ENCODE measurements around the gene EN1. TPM values are rescaled to one million over a fixed set of nuclear protein-coding genes. Genes with fewer than 3 reads are reported as not detected.

Gene EN1
- total RNA-seq, 5 donors from 2014 or later (not counting 1 experiment from before 2014, with no cell fraction given) = not detected

DNA sequence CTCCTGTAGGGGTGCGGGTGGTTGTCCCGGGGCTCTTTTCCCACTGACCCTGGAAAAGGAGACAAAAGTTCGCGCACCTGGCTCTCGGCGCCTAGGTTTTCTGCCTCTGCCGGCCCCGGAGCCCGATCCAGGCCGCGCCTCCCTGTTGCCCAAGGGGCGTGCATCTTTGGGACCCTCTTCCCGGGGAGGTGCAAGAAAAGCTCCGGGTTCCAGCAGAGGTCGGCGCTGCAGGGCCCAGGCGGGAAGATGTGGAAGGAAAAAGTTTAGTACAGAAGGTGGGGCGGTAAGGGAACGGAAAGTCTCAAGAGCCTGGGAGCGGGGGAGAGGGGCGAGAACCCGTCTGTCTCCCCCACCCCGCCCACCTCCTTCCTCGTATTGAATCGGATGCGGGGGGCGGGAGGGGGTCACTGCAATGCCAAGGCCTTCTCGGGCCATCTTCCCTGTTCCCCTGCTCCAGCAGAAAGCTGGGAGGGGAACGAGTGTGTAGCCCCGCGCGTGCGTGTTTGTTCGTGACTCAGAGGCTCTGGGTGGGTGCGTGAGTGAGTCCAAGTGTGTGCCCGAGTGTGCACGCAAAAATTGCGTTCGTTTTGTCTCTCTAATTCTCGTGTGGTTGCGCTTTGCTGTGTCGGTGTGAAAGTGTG, 6.3 kb upstream of the EN1 start:
- Histone ChIP-seq H3K4me1 (ENCODE audit: control insufficient read depth in 1 of 2, extremely low read depth in 1 of 2, insufficient read depth in 2 of 2, low read length in 2 of 2) (peaks cover 0 to 45% of the 10 kb centered on the region in 2 experiments), H3K4me3 (ENCODE audit: control insufficient read depth in 1 of 2, extremely low read depth in 1 of 2, low read length in 1 of 2) (no peak overlapping the region), H3K27me3 (replicated peaks in 1 of 2; ENCODE audit: control insufficient read depth in 2 of 2, extremely low read depth in 1 of 2, insufficient read depth in 2 of 2, low read length in 1 of 2) (peaks cover 32 to 98% of the 10 kb centered on the region in 2 experiments), H3K9me3 (no peaks in the 10 kb centered on the region), H3K27ac (ENCODE audit: low read length) (no peak overlapping the region), H3K36me3 (ENCODE audit: control insufficient read depth in 2 of 2, extremely low read depth in 1 of 2, insufficient read depth in 1 of 2, low read length in 1 of 2) (no peaks in the 10 kb centered on the region)
- DNase-seq (no peak), ATAC-seq (replicated peaks in 1 of 4) (no peak)
- whole genome bisulfite sequencing (ENCODE audit: insufficient coverage) = 5% methylated on average over 26 of the region's 42 CpGs
- H3K27me3 Mint-ChIP-seq = peaks cover 59 to 89% of the 10 kb centered on the region in 2 donors
- H3K27ac Mint-ChIP-seq = no peak overlapping the region
- ChIA-PET CTCF (no interaction called here), POLR2A (no interaction called here)
- peaks cover 30 to 37% (median 37%) of the 10 kb centered on the region in 3 donors for H3K4me1 Mint-ChIP-seq
- H3K36me3 Mint-ChIP-seq = no peaks in the 10 kb centered on the region
- H3K4me3 Mint-ChIP-seq = peak overlapping the region in 1 of 3 donors; percentile 19
- H3K9me3 Mint-ChIP-seq = no peaks in the 10 kb centered on the region

DNA sequence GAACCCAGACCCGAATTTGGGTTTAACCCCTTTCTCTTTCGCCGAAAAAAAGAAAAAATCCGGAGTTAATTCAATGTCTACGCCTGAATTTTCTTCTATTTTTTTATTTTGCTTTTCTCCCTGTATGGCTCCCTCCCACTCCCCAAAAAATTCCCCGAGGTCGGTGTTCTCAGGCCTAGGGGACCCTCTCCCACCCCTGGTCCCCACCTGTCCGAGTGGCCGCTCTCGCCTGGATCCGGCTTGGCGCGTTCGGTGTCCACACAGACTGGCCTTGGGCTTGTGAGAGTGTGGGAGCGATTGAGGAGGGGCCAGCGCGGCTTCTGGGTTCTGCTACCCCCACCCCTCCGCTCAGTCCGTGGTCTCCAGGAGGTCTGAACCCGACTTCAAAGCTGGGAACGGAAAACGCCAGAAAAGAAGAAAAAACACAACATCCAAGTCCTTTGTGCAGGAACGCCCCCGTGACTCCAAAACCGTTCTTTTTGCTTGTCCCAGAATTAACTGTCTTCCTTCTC, 5.7 kb upstream of the EN1 start:
- no peak for ATAC-seq (replicated peaks in 1 of 4)
- H3K9me3 ChIP-seq = no peaks in the 10 kb centered on the region
- peaks cover 30 to 98% of the 10 kb centered on the region in 2 experiments for H3K27me3 ChIP-seq (replicated peaks in 1 of 2; ENCODE audit: control insufficient read depth in 2 of 2, extremely low read depth in 1 of 2, insufficient read depth in 2 of 2, low read length in 1 of 2)
- ChIA-PET CTCF (no interaction called here), POLR2A (no interaction called here)
- Mint-ChIP-seq H3K4me3 (peak overlapping the region in 2 of 3 donors; percentile 19 to 34), H3K4me1 (peaks cover 32 to 41% (median 39%) of the 10 kb centered on the region in 3 donors), H3K27ac (peak overlapping the region in 1 of 2 donors; percentile 44), H3K9me3 (no peaks in the 10 kb centered on the region), H3K27me3 (peaks cover 62 to 91% of the 10 kb centered on the region in 2 donors), H3K36me3 (no peaks in the 10 kb centered on the region)
- no peak overlapping the region for H3K4me3 ChIP-seq (ENCODE audit: control insufficient read depth in 1 of 2, extremely low read depth in 1 of 2, low read length in 1 of 2)
- peaks cover 0 to 47% of the 10 kb centered on the region in 2 experiments for H3K4me1 ChIP-seq (ENCODE audit: control insufficient read depth in 1 of 2, extremely low read depth in 1 of 2, insufficient read depth in 2 of 2, low read length in 2 of 2)
- H3K36me3 ChIP-seq (ENCODE audit: control insufficient read depth in 2 of 2, extremely low read depth in 1 of 2, insufficient read depth in 1 of 2, low read length in 1 of 2) = no peaks in the 10 kb centered on the region
- no peak overlapping the region for H3K27ac ChIP-seq (ENCODE audit: low read length)
- no peak for DNase-seq
- WGBS (ENCODE audit: insufficient coverage) = 16% methylated on average over 13 of the region's 25 CpGs

DNA sequence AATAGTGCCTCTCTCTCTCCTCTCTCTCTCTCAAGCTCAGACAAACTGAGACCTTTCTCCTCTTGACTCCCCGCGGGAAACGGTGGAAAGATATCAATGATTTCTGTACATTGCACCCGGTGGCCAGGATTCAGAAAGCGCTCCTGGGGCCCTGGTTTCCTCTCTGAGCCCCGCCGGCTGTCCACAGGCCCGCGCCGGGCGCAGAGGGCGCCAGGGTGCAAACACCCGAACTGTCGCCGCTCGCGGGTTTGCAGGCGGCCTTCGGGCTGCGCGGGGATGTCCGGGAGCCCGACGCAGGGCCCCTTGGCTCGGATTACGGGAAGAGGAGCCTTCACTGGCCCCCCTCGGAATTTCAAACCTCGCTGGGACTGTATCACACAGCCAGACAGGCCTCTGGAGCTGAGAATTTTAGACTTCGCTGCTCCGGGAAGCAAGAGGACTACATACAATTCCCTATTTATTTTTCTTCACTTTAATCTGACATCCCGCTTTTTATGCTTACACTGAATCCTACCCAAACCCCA, 5.2 kb upstream of the EN1 start:
- peaks cover 0 to 47% of the 10 kb centered on the region in 2 experiments for H3K4me1 ChIP-seq (ENCODE audit: control insufficient read depth in 1 of 2, extremely low read depth in 1 of 2, insufficient read depth in 2 of 2, low read length in 2 of 2)

DNA sequence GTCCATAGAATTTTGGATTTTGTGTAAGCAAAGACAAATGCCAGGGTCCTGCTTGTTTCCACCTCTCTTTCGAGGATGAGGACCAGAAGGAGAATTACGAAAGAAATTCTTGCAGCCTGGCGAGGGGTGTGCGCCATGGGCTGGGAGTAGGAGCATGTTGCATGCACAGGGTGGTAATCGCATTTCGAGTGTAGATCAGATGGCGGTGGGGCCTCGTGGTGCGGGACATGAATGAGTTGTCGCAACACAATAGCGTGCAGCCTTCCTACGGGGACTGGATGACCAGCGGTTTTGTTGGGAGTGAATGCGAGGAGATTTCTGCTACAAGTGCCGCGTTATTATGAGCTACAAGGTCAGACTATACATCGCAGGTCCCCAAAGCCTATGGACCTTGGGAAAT, 4.2 kb upstream of the EN1 start:
- H3K4me3 Mint-ChIP-seq = no peak overlapping the region
- H3K27ac Mint-ChIP-seq = no peak overlapping the region
- no peaks in the 10 kb centered on the region for H3K9me3 ChIP-seq
- no peaks in the 10 kb centered on the region for H3K36me3 Mint-ChIP-seq
- H3K36me3 ChIP-seq (ENCODE audit: control insufficient read depth in 2 of 2, extremely low read depth in 1 of 2, insufficient read depth in 1 of 2, low read length in 1 of 2) = no peaks in the 10 kb centered on the region
- ATAC-seq (replicated peaks in 1 of 4) (no peak), DNase-seq (no peak)
- no peak overlapping the region for H3K27ac ChIP-seq (ENCODE audit: low read length)
- H3K27me3 ChIP-seq (replicated peaks in 1 of 2; ENCODE audit: control insufficient read depth in 2 of 2, extremely low read depth in 1 of 2, insufficient read depth in 2 of 2, low read length in 1 of 2) = peaks cover 24 to 96% of the 10 kb centered on the region in 2 experiments
- POLR2A ChIA-PET = no interaction called here
- peaks cover 61 to 87% of the 10 kb centered on the region in 2 donors for H3K27me3 Mint-ChIP-seq
- peaks cover 0 to 45% of the 10 kb centered on the region in 2 experiments for H3K4me1 ChIP-seq (ENCODE audit: control insufficient read depth in 1 of 2, extremely low read depth in 1 of 2, insufficient read depth in 2 of 2, low read length in 2 of 2)
- H3K4me1 Mint-ChIP-seq = peaks cover 34 to 42% (median 37%) of the 10 kb centered on the region in 3 donors
- no peaks in the 10 kb centered on the region for H3K9me3 Mint-ChIP-seq
- CTCF ChIA-PET = no interaction called here
- H3K4me3 ChIP-seq (ENCODE audit: control insufficient read depth in 1 of 2, extremely low read depth in 1 of 2, low read length in 1 of 2) = no peak overlapping the region
- 8% methylated on average over 17 of the region's 17 CpGs for WGBS (ENCODE audit: insufficient coverage)

More for the DNA sequence above, 5.2 kb upstream of the EN1 start:
- Histone ChIP-seq H3K27ac (ENCODE audit: low read length) (no peak overlapping the region), H3K4me3 (ENCODE audit: control insufficient read depth in 1 of 2, extremely low read depth in 1 of 2, low read length in 1 of 2) (no peak overlapping the region), H3K36me3 (ENCODE audit: control insufficient read depth in 2 of 2, extremely low read depth in 1 of 2, insufficient read depth in 1 of 2, low read length in 1 of 2) (no peaks in the 10 kb centered on the region), H3K27me3 (replicated peaks in 1 of 2; ENCODE audit: control insufficient read depth in 2 of 2, extremely low read depth in 1 of 2, insufficient read depth in 2 of 2, low read length in 1 of 2) (peaks cover 26 to 98% of the 10 kb centered on the region in 2 experiments), H3K9me3 (no peaks in the 10 kb centered on the region)
- peaks cover 35 to 39% (median 36%) of the 10 kb centered on the region in 3 donors for H3K4me1 Mint-ChIP-seq
- WGBS (ENCODE audit: insufficient coverage) = 2% methylated on average over 31 of the region's 31 CpGs
- DNase-seq = no peak
- ChIA-PET POLR2A (no interaction called here), CTCF (interaction anchor here in 1 of 2 donors (0.7 kb wide), 1 partner anchor 483 kb away, joined by 3 read pairs; no protein-coding TSS in a partner anchor)
- peaks cover 58 to 89% of the 10 kb centered on the region in 2 donors for H3K27me3 Mint-ChIP-seq
- no peaks in the 10 kb centered on the region for H3K36me3 Mint-ChIP-seq
- ATAC-seq (replicated peaks in 1 of 4) = no peak
- peak overlapping the region in 1 of 2 donors; percentile 44 for H3K27ac Mint-ChIP-seq
- no peaks in the 10 kb centered on the region for H3K9me3 Mint-ChIP-seq
- peak overlapping the region in 1 of 3 donors; percentile 19 for H3K4me3 Mint-ChIP-seq

DNA sequence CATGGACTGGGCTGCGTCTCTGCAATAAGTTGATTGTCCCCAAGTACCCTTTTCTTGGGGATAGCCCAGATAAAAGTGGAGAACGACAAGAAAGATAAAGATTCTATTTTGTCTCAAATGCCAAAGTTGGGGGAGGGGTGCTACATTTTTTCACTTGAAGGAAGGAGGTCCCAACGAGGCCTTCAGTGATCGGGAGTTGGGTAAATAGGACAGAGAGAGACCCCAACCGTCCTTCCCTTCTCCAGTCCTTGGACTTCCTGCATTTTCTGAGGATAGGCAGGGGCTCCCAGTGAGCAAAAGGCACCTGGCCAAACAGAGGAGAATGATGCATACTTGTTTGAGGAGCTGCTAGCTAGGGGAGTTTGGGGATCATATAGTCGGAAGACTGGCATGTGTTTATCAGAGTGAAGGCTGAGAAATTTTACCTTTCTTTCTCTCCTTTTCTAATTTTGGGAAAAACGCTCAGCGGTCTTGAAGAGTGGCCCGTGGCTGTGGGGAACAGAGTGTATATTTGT, 3.5 kb upstream of the EN1 start:
- peak overlapping the region in 1 of 2 donors; percentile 25 for H3K27ac Mint-ChIP-seq
- no peaks in the 10 kb centered on the region for H3K9me3 ChIP-seq
- CTCF ChIA-PET = no interaction called here
- no peak overlapping the region for H3K4me3 ChIP-seq (ENCODE audit: control insufficient read depth in 1 of 2, extremely low read depth in 1 of 2, low read length in 1 of 2)
- H3K4me1 ChIP-seq (ENCODE audit: control insufficient read depth in 1 of 2, extremely low read depth in 1 of 2, insufficient read depth in 2 of 2, low read length in 2 of 2) = peaks cover 0 to 42% of the 10 kb centered on the region in 2 experiments
- peaks cover 18 to 95% of the 10 kb centered on the region in 2 experiments for H3K27me3 ChIP-seq (replicated peaks in 1 of 2; ENCODE audit: control insufficient read depth in 2 of 2, extremely low read depth in 1 of 2, insufficient read depth in 2 of 2, low read length in 1 of 2)
- H3K36me3 Mint-ChIP-seq = no peaks in the 10 kb centered on the region
- H3K9me3 Mint-ChIP-seq = no peaks in the 10 kb centered on the region
- WGBS (ENCODE audit: insufficient coverage) = 6% methylated on average over 2 of the region's 9 CpGs
- H3K36me3 ChIP-seq (ENCODE audit: control insufficient read depth in 2 of 2, extremely low read depth in 1 of 2, insufficient read depth in 1 of 2, low read length in 1 of 2) = no peaks in the 10 kb centered on the region
- H3K4me1 Mint-ChIP-seq = peaks cover 28 to 37% (median 32%) of the 10 kb centered on the region in 3 donors
- peaks cover 57 to 83% of the 10 kb centered on the region in 2 donors for H3K27me3 Mint-ChIP-seq
- H3K27ac ChIP-seq (ENCODE audit: low read length) = no peak overlapping the region
- ATAC-seq (replicated peaks in 1 of 4) = no peak
- DNase-seq = no peak
- H3K4me3 Mint-ChIP-seq = peak overlapping the region in 1 of 3 donors; percentile 7
- POLR2A ChIA-PET = no interaction called here

DNA sequence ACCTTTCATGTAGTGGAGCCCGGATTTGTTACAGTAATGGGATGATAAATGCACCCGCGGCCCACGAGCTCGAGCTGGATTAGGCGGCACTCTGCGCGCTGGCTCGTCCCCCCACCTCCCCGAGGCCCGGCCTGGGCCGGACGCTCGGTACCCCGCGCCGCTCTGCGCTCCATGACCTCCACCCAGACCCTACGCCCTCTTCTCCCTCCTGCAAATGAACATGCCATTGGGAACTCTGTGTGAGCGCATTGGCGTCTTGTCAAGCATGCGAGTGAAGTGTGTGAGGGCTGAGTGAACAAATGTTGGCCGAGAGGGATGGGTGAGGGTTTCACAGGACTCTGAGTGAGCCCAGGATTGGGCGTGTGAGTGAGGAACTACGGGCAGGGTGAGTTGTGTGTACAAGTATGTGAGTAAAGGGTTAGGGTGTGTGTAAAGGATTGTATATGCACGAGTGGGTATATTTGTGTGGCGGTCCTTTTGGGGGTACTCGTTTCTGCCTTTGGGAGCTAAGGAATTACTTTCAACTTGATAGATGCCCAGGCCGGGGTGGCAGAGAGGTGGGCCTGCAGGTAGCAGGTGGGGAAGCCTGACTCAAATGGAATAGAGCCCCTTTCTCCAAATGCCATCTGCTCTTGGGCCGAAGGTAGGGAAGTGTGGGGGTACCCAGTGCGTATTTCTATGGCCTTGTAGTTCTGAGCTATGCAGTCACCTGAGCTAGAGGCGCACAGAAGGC, 2.9 kb upstream of the EN1 start:
- POLR2A ChIA-PET = no interaction called here
- peaks cover 18 to 95% of the 10 kb centered on the region in 2 experiments for H3K27me3 ChIP-seq (replicated peaks in 1 of 2; ENCODE audit: control insufficient read depth in 2 of 2, extremely low read depth in 1 of 2, insufficient read depth in 2 of 2, low read length in 1 of 2)

More for the DNA sequence above, 2.9 kb upstream of the EN1 start:
- H3K27ac ChIP-seq (ENCODE audit: low read length) = no peak overlapping the region
- no peak overlapping the region for H3K27ac Mint-ChIP-seq
- peaks cover 61 to 86% of the 10 kb centered on the region in 2 donors for H3K27me3 Mint-ChIP-seq
- no peaks in the 10 kb centered on the region for H3K36me3 Mint-ChIP-seq
- peaks cover 0 to 41% of the 10 kb centered on the region in 2 experiments for H3K4me1 ChIP-seq (ENCODE audit: control insufficient read depth in 1 of 2, extremely low read depth in 1 of 2, insufficient read depth in 2 of 2, low read length in 2 of 2)
- DNase-seq (no peak), ATAC-seq (replicated peaks in 1 of 4) (no peak)
- WGBS (ENCODE audit: insufficient coverage) = 4% methylated on average over 11 of the region's 32 CpGs
- no peak overlapping the region for H3K4me3 Mint-ChIP-seq
- no peaks in the 10 kb centered on the region for H3K9me3 ChIP-seq
- peaks cover 28 to 40% (median 34%) of the 10 kb centered on the region in 3 donors for H3K4me1 Mint-ChIP-seq
- no peak overlapping the region for H3K4me3 ChIP-seq (ENCODE audit: control insufficient read depth in 1 of 2, extremely low read depth in 1 of 2, low read length in 1 of 2)
- CTCF ChIA-PET = no interaction called here
- no peaks in the 10 kb centered on the region for H3K36me3 ChIP-seq (ENCODE audit: control insufficient read depth in 2 of 2, extremely low read depth in 1 of 2, insufficient read depth in 1 of 2, low read length in 1 of 2)
- H3K9me3 Mint-ChIP-seq = no peaks in the 10 kb centered on the region
